ENCODE measurements around the gene OXGR1. TPM values are rescaled to one million over a fixed set of nuclear protein-coding genes. Genes with fewer than 3 reads are reported as not detected.

The OXGR1 gene
- total RNA-seq, 1 donor from 2014 or later = 0.88 TPM

DNA sequence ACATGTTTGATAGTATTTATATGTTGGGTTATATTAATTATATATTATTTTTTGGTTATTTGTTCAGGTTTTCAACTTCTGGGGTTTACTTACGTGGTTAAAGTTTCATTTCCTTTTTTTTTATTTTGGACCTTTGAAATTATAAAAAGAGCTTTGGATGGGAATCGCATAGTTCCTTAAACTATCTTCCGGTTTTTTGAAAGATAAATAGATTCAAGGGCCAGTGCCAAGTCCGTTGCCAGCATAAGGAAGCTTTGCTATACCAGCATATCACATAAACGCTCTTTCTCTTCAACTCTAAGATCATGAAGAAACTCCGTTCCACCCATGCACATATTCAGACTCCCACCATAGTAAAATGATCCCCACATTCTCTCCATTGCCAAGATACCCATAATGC is 7.4 kb upstream of the OXGR1 start:
- Mint-ChIP-seq H3K9me3 (no peaks in the 10 kb centered on the region), H3K4me3 (no peak overlapping the region), H3K36me3 (no peaks in the 10 kb centered on the region), H3K27me3 (ENCODE audit: insufficient read depth, low read depth) (no peaks in the 10 kb centered on the region), H3K27ac (no peak overlapping the region), H3K4me1 (no peaks in the 10 kb centered on the region)
- no peaks in the 10 kb centered on the region for H3K4me1 ChIP-seq
- no peak for DNase-seq (ENCODE audit: low spot score)
- no peak overlapping the region for H2AFZ ChIP-seq (replicated peaks)
- no peak overlapping the region for H3K4me3 ChIP-seq
- H3K4me2 ChIP-seq = no peak overlapping the region
- TF ChIP-seq, protein P1, sequence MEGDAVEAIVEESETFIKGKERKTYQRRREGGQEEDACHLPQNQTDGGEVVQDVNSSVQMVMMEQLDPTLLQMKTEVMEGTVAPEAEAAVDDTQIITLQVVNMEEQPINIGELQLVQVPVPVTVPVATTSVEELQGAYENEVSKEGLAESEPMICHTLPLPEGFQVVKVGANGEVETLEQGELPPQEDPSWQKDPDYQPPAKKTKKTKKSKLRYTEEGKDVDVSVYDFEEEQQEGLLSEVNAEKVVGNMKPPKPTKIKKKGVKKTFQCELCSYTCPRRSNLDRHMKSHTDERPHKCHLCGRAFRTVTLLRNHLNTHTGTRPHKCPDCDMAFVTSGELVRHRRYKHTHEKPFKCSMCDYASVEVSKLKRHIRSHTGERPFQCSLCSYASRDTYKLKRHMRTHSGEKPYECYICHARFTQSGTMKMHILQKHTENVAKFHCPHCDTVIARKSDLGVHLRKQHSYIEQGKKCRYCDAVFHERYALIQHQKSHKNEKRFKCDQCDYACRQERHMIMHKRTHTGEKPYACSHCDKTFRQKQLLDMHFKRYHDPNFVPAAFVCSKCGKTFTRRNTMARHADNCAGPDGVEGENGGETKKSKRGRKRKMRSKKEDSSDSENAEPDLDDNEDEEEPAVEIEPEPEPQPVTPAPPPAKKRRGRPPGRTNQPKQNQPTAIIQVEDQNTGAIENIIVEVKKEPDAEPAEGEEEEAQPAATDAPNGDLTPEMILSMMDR (IDR thresholded peaks at IDR 0.05) = no peak
- TF ChIP-seq EZH2 (IDR thresholded peaks at IDR 0.05) = no peak
- TF ChIP-seq EZH2phosphoT487 (IDR thresholded peaks at IDR 0.05) = no peak
- H3K36me3 ChIP-seq = no peaks in the 10 kb centered on the region
- H3K9me3 ChIP-seq (ENCODE audit: low read depth) = no peaks in the 10 kb centered on the region
- no peak overlapping the region for H3K9ac ChIP-seq
- peaks cover 78% of the 10 kb centered on the region for H3K27me3 ChIP-seq
- no peaks in the 10 kb centered on the region for H3K79me2 ChIP-seq (ENCODE audit: low read depth)
- H3K27ac ChIP-seq = no peak overlapping the region
- H3F3A ChIP-seq (ENCODE audit: low read depth) = no peaks in the 10 kb centered on the region
- no peaks in the 10 kb centered on the region for H4K20me1 ChIP-seq (ENCODE audit: low read depth)

DNA sequence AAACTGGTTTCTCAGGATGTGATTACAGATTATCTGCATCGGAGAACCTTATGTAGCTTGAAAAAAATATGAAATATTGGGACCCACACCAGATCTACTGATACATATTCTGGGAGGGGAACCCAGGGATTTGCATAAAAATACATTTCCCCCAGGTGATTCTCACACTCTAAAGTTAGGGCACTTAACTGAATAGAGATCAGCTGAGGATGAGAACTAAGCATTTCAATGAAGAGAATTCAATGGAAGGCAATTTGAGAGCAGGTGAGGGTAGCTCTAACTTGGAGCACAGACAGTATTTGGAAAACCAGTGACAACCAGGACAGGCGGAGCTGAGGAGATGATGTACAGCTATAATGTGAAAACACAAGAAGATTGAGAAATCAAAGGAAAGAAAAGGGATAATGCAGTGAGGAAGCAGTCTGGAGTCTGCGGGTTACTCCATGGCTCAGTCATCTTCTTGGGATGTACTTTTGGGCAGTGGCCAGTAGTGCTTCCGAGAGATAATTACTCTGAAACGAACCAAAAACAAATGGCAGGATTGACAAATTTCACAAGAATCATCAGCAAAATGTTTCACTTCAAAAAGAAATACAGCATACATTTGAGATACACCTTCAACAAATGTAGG is 6.1 kb upstream of the OXGR1 start:
- Histone ChIP-seq H3K4me1 (no peaks in the 10 kb centered on the region), H3F3A (ENCODE audit: low read depth) (no peaks in the 10 kb centered on the region), H3K79me2 (ENCODE audit: low read depth) (no peaks in the 10 kb centered on the region), H4K20me1 (ENCODE audit: low read depth) (no peaks in the 10 kb centered on the region), H3K36me3 (no peaks in the 10 kb centered on the region), H3K4me2 (no peak overlapping the region), H3K27ac (no peak overlapping the region), H3K27me3 (peaks cover 90% of the 10 kb centered on the region), H3K4me3 (no peak overlapping the region), H2AFZ (replicated peaks) (no peak overlapping the region), H3K9ac (no peak overlapping the region), H3K9me3 (ENCODE audit: low read depth) (no peaks in the 10 kb centered on the region)
- Mint-ChIP-seq H3K4me3 (no peak overlapping the region), H3K27ac (no peak overlapping the region), H3K36me3 (no peaks in the 10 kb centered on the region), H3K27me3 (ENCODE audit: insufficient read depth, low read depth) (no peaks in the 10 kb centered on the region), H3K9me3 (no peaks in the 10 kb centered on the region), H3K4me1 (no peaks in the 10 kb centered on the region)
- TF ChIP-seq, protein P1 (IDR thresholded peaks at IDR 0.05) = no peak
- TF ChIP-seq EZH2 (IDR thresholded peaks at IDR 0.05) = no peak
- TF ChIP-seq EZH2phosphoT487 (IDR thresholded peaks at IDR 0.05) = no peak
- DNase-seq (ENCODE audit: low spot score) = no peak

DNA sequence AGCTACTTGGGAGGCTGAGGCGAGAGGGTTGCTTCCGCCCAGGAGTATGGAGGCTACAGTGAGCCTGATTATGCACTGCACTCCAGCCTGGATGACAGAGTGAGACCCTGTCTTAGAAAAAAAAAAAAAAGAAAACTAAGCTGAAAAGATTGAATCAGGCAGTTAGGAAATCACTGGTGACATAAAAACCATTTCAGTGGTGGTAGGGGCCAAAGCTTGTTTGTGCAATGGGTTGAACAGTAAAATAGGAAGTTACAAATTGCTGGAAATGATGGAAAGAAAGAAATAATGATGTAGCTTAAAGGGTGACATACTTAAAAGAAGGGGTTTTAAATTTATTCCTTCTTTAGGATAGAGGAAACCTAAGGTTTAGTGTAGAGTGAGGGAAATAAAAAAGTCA is 4.8 kb upstream of the OXGR1 start:
- Mint-ChIP-seq H3K27me3 (ENCODE audit: insufficient read depth, low read depth) (peaks cover 6% of the 10 kb centered on the region), H3K27ac (no peak overlapping the region), H3K4me3 (no peak overlapping the region), H3K9me3 (no peaks in the 10 kb centered on the region), H3K36me3 (no peaks in the 10 kb centered on the region), H3K4me1 (peaks cover 6% of the 10 kb centered on the region)
- no peaks in the 10 kb centered on the region for H3F3A ChIP-seq (ENCODE audit: low read depth)
- no peak for DNase-seq (ENCODE audit: low spot score)
- TF ChIP-seq, protein P1 (IDR thresholded peaks at IDR 0.05) = no peak
- TF ChIP-seq EZH2 (IDR thresholded peaks at IDR 0.05) (no peak), EZH2phosphoT487 (IDR thresholded peaks at IDR 0.05) (no peak)
- H4K20me1 ChIP-seq (ENCODE audit: low read depth) = no peaks in the 10 kb centered on the region
- H3K9me3 ChIP-seq (ENCODE audit: low read depth) = no peaks in the 10 kb centered on the region
- no peak overlapping the region for H2AFZ ChIP-seq (replicated peaks)
- no peaks in the 10 kb centered on the region for H3K79me2 ChIP-seq (ENCODE audit: low read depth)
- H3K36me3 ChIP-seq = no peaks in the 10 kb centered on the region
- no peak overlapping the region for H3K4me2 ChIP-seq
- H3K4me1 ChIP-seq = no peaks in the 10 kb centered on the region
- H3K4me3 ChIP-seq = no peak overlapping the region
- H3K27me3 ChIP-seq = peaks cover 100% of the 10 kb centered on the region
- H3K27ac ChIP-seq = no peak overlapping the region
- no peak overlapping the region for H3K9ac ChIP-seq
